Gastrocnemius medialis (tissue), 4 donors: ENCODE measurements around the gene MRPL17.

Source experiments
- CTCF ChIP-seq, 5 experiments: fragments of 450-650 bp in 3 of 5; fragments of 200-600 bp in 2 of 5; sonication (generic) in 2 of 5; IDR thresholded peaks in 4 of 5; conservative IDR thresholded peaks in 1 of 5; 1 replicate in 4 of 5; 2 replicates in 1 of 5; pipeline ENCODE4 v1.5.1; 2016 to 2019; ENCODE audit warnings: antibody characterized with exemption in 5 of 5, mild to moderate bottlenecking in 3 of 5, moderate library complexity in 3 of 5
- POLR2A ChIP-seq, 2 donors: fragments of 450-650 bp; IDR thresholded peaks; one replicate each; pipeline ENCODE4 v1.6.1; 2017; ENCODE audit warnings: antibody characterized with exemption in 2 of 2, mild to moderate bottlenecking in 2 of 2, moderate library complexity in 2 of 2

DNA sequence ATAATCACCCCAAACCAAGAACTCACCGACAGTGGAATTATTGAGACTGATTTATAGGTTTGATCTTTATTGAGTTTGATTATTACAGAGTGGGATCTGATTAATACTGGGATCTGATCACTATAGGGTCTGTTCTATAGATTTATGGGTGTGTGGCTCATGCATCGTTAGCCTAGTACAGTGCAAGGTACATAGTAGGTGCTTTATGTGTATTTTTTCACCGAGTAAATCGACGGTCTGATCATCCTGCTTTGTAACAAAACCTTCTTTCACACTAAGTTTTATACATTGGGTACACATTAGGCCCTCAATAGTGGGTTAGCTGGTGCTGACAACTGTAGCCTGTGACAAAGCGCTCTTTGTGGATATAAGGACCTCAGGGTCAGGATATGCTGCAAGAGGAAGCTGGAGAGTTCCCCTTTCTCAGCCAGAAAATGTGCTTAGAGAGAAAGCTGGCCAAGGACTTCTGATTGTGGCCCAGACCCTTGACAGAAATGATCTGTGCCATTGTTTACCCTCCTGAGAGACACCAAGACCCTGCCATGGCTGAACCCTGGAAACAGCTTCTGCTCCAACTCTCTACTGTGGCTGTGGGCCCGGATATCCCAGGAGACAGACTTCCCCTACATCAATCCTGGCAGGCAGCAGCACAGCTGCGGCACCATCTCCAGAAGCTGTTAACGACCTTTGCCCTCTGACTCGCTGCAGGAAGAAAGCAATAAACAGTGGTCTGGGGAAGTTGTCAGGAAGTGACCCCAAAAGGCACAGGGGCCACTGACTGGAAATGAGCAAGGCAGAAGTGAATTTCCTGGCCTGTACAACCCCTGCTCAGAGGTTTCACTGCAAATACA lies 47.8 kb downstream of the MRPL17 start:
- TF ChIP-seq POLR2A (IDR thresholded peaks at IDR 0.05) = no peak
- TF ChIP-seq CTCF (IDR thresholded peaks at IDR 0.05 in 4 of 5, conservative IDR thresholded peaks at IDR 0.05 in 1 of 5) = no peak
